HUES6 (cell line): Measurements from ENCODE around the gene HOXC10.
A peak's percentile ranks its signal among the peaks of the same experiment; 100 is the strongest.

ENCODE experiments used
- H3K27ac ChIP-seq: 2 replicates; pipeline ENCODE4 v1.7.0; 2013; ENCODE audit warnings: low read depth, mild to moderate bottlenecking, low read length, inconsistent platforms
- H3K27me3 ChIP-seq: 2 replicates; pipeline ENCODE4 v1.6.1; 2013; ENCODE audit warnings: low read length; ENCODE audit not compliant: control insufficient read depth, insufficient read depth
- H3K36me3 ChIP-seq: 2 replicates; pipeline ENCODE4 v1.6.1; 2013; ENCODE audit warnings: low read length; ENCODE audit not compliant: control insufficient read depth, insufficient read depth
- H3K4me1 ChIP-seq: 2 replicates; pipeline ENCODE4 v1.6.1; 2013; ENCODE audit warnings: low read length; ENCODE audit not compliant: control insufficient read depth, insufficient read depth
- H3K4me3 ChIP-seq: 2 replicates; pipeline ENCODE4 v1.5.1; 2013; ENCODE audit warnings: low read depth, low read length
- H3K9ac ChIP-seq: one replicate; pipeline ENCODE4 v1.6.1; 2013; ENCODE audit warnings: mild to moderate bottlenecking, low read length
- H3K9me3 ChIP-seq: 2 replicates; pipeline ENCODE4 v1.6.1; 2013; ENCODE audit warnings: low read depth, low read length; ENCODE audit not compliant: control insufficient read depth, insufficient read depth

Gene HOXC10

DNA sequence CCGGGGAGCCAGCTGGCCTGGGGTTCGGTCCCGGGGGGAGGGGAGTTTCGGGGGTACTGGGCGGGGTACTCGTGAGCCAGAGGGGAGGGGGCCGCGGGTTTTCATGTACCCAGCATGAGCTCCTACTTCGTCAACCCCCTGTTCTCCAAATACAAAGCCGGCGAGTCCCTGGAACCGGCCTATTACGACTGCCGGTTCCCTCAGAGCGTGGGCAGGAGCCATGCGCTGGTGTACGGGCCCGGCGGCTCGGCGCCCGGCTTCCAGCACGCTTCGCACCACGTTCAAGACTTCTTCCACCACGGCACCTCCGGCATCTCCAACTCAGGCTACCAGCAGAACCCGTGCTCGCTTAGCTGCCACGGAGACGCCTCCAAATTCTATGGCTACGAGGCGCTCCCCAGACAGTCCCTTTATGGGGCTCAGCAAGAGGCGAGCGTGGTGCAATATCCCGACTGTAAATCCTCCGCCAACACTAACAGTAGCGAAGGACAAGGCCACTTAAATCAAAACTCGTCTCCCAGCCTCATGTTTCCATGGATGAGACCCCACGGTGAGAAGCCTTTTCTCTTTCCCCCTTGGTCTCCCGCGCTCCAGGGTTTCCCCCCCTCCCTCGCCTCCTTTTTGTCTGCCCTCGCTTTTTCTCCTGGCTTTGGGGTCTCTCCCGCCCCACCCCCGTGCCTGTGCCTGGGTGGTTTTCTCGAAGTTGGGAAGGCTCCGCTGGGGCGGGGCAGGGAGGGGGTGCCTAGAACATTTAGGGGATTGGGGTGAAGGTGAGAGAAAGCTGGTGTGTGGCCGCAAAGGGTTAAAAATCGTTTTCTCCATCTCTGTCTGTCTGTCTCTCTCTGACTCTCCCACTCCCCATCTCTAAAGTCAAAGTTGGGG is 24.5 kb downstream of the HOXC10 start:
- no peaks in the 10 kb centered on the region for H3K9me3 ChIP-seq
- peaks cover 3% of the 10 kb centered on the region; the same call in 1 of the 2 replicates for H3K4me1 ChIP-seq
- no peaks in the 10 kb centered on the region for H3K36me3 ChIP-seq
- peak overlapping the region; percentile 91 for H3K9ac ChIP-seq
- peak overlapping the region; percentile 48 for H3K4me3 ChIP-seq
- H3K27me3 ChIP-seq: peaks cover 100% of the 10 kb centered on the region
- no peak overlapping the region for H3K27ac ChIP-seq

DNA sequence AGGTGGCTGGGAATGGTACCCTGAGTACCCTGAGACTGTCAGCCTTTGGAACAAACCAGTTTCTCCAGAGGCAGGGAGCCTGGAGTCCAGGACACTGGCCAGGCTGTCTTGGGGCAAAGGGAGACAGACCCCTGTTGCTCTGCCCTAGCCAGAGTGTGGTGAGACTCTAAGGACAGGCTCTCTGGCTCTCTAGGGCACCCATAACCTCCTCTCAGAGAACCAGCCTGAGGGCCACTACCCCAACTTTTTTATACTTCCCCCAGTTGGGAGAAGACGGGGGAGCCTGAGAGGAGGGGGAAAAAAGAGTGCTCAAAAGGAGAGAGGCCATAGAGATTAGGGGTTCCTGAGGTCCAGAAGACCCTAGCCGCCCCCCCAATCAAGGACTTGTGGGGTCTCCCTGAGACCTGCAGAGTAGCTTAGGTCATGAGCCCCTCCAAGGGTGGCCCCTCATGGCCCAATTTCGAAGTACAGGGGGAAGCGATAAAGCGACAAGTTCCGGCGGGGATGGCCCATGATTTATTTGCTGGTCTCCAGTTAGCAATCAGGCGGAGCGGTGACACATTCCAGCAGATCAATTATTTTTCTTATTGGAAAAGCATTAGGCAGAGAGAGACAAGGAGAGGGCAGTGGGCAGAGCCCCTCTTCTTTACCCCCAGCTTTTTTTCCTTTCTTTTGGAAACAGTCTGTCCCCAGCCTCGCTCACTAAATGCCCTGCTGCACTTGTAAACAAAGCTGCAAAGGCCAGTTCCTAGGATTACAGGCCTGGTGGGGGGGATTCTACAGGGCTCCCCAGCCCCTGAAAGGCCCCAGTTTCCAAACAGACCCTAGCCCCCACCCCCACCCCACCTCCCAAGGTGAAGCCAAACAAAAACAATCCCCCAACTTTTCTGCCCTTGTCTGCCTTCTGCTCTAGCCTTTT is 25.4 kb downstream of the HOXC10 start:
- peaks cover 3% of the 10 kb centered on the region; the same call in 1 of the 2 replicates for H3K4me1 ChIP-seq
- no peaks in the 10 kb centered on the region for H3K9me3 ChIP-seq
- no peak overlapping the region for H3K27ac ChIP-seq
- H3K9ac ChIP-seq: peak overlapping the region; percentile 91
- peak overlapping the region; percentile 48; the same call in 1 of the 2 replicates for H3K4me3 ChIP-seq
- H3K36me3 ChIP-seq: no peaks in the 10 kb centered on the region
- H3K27me3 ChIP-seq: peaks cover 100% of the 10 kb centered on the region

DNA sequence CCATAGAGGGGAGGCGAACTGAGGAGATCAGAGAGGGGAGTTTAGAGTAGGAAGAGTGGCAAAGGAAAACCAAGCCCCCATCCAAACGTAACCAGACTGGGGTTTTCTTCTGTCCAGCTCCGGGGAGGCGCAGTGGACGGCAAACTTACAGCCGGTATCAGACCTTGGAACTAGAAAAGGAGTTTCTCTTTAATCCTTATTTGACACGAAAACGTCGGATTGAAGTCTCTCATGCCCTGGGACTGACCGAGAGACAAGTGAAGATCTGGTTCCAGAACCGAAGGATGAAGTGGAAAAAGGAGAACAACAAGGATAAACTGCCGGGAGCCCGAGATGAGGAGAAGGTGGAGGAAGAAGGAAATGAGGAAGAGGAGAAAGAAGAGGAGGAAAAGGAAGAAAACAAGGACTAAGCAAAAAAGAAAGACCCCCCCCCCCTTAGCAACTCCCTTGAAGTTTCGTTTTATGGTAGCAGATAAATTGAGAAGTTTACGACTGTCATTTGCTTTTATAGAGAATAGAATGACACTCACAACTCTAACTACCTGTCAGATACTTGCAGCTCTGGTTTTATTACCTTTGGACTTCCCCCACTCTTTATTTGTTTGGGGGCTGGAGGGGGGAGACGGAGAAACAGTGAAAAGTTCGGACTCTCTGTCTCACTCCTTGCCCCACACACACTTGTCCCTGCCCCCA is 26.2 kb downstream of the HOXC10 start:
- H3K4me3 ChIP-seq: peak overlapping the region; percentile 48; the same call in 1 of the 2 replicates
- no peak overlapping the region for H3K27ac ChIP-seq
- no peaks in the 10 kb centered on the region for H3K36me3 ChIP-seq
- H3K27me3 ChIP-seq: peaks cover 100% of the 10 kb centered on the region
- H3K9me3 ChIP-seq: no peaks in the 10 kb centered on the region
- H3K9ac ChIP-seq: peak overlapping the region; percentile 91
- H3K4me1 ChIP-seq: peaks cover 2% of the 10 kb centered on the region; the same call in 1 of the 2 replicates

DNA sequence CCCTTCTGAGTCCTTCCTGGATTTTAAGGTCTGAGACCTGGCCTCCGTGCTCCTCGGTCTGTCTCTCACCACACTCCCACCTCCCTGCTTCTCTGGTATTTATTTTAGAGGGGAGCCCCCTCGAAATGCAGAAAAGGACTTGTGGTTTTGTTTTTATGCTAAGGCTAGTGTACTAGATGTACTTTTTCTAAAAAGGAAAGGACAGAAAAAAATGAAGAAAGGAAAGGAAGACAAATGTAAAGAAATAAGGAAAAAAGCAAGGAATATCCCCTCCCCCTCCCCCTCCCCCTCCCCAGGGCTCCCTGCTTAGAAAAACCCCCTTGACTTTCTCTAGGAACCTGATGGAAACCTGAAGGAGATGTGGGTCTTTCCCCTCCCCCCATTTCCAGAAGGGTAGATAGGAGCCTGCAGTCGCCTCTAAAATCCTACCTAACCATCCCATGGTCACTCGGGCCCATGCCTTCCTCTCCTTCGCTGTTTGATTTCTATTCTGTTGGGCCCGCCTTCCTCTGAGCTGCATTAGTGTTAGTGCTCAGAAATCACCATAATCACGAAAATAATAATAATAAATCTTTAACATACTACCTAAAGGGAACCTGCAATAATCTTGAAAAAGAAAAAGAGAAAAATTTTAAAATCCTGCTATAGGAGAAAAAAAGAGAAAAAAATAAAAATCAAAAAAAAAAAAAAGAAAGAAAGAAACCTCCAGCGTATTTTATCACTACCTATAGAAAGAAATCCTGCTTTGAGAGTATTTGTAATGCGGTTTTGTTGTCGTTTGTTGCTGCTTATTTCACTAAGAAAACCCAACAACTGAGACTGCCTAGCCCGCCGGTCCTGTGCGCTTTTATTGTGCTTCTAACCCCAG is 27.0 kb downstream of the HOXC10 start:
- H3K27ac ChIP-seq: no peak overlapping the region
- no peaks in the 10 kb centered on the region for H3K9me3 ChIP-seq
- H3K4me3 ChIP-seq: peak overlapping the region; percentile 48; the same call in 1 of the 2 replicates
- peak overlapping the region; percentile 62 for H3K9ac ChIP-seq
- H3K4me1 ChIP-seq: peaks cover 2% of the 10 kb centered on the region; the same call in 1 of the 2 replicates
- peaks cover 100% of the 10 kb centered on the region for H3K27me3 ChIP-seq
- H3K36me3 ChIP-seq: no peaks in the 10 kb centered on the region

DNA sequence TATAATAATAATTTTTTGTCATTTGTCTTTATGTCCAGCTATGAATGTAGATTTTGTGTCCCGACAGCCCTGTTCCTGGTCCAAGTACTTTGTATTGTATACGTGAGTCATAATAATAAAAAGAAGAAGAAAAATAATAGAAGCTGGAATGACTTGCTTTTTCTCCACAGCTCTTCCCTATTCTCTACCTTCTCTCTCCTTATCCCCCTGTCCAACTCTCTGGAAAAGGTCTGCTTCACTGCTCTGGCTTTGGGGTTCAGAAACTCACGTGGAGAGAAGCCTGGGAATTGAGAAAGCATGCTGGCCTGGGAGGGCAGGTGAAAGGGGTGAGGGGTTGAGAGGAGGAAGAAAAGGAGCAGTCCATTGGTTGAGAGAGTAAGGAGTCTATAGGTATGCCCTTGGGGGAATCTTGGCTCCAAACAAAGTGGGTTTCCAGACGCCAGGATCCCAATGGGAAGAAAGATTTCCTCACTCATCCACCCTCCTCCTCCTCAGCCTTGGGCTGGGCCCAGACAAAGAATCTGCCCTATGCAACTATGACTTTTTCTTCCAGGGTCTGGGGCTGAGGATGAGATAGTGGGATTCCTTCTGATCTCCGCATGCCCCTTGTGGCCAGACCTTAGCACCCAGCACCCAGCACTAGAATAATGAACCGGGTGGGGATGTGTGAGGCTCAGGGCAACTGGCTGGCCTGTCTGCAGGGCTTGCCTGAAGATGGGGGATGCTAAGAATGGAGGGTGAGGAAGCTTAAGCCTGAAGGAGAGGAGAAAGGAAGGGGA is 27.9 kb downstream of the HOXC10 start:
- Histone ChIP-seq H3K4me3 (no peak overlapping the region), H3K36me3 (no peaks in the 10 kb centered on the region), H3K4me1 (peaks cover 7% of the 10 kb centered on the region), H3K9me3 (no peaks in the 10 kb centered on the region), H3K9ac (peak overlapping the region; percentile 65), H3K27me3 (peaks cover 100% of the 10 kb centered on the region), H3K27ac (no peak overlapping the region)

DNA sequence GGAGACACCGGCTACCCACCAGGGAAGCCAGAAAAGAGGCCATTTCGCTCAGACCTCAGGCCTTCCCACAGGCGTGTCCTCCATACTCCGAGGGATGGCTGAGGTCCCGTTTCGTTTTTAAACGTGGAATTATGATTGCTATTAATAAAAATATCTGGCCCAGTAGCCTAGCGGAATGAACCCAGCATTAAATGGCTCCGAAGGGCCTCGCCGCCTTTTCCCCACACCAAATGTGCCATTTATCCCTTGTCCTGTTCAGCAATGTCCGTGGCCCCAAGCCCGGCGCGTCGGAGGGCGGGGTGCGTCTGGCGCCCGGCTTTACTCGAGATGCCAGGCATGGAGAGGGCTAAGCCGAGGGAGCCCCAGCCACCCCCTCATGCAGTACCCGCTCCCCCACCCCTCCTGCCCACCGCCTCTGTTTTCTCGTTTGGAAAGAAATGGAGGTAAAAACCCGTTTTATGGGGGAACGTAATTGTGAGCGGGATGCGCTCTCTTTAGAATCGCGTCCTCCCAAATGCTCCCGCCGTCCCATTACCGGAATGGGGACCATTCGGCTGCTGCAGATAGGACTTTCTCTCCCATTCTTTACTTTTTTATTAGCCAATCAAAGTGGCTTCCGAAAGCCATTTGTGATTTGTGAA is 29.6 kb downstream of the HOXC10 start:
- Histone ChIP-seq H3K9me3 (no peaks in the 10 kb centered on the region), H3K36me3 (no peaks in the 10 kb centered on the region), H3K27me3 (peaks cover 100% of the 10 kb centered on the region), H3K27ac (no peak overlapping the region), H3K9ac (peak overlapping the region; percentile 58), H3K4me1 (peaks cover 15% of the 10 kb centered on the region), H3K4me3 (no peak overlapping the region)

DNA sequence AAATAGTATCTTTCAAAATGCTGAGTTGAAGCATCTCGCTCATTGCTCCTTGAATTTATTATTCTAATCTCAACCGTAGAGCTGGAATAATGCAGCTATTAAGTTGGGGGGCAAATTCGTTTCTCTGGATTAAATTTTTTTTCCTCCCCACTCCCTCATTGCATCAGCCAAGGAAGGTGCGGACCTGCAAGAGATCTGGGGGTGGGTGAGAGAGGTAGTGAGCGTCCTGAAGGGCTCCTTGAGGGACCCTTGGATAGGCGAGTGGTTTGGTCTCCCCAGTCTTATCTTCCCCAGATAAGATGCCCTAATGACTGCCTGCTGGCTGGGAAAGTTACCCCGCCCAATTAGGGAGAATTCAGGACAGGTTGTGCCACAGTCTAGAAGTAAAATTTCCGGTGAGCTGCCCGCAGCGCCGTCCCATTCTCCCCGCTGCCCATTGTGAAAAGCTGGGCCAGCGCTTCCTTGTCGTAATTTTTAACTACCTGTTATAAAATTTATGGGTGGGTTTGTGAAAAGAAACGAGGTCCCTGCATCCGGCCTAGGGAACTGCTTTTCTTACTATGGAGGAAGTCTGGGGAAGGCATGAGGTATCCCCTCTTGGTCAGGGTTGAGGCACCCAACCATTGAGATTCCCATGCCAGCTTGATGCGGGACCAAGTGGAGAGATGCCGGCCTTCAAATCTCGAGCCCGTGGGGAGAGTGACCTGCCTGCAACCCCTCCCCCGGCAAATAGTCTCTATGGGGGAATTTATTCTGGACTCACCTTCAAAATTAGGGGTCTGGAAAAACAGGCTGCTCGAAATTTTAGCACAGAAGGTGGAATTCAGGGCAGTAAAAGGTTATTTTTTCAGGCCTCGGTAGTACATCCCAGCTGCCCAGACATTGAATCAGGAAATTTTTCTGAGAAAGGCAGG is 30.3 kb downstream of the HOXC10 start:
- H3K4me1 ChIP-seq: peaks cover 19% of the 10 kb centered on the region
- H3K4me3 ChIP-seq: no peak overlapping the region; the same call in 1 of the 2 replicates
- H3K9me3 ChIP-seq: no peaks in the 10 kb centered on the region
- no peak overlapping the region for H3K27ac ChIP-seq
- no peaks in the 10 kb centered on the region for H3K36me3 ChIP-seq
- peak overlapping the region; percentile 67 for H3K9ac ChIP-seq
- H3K27me3 ChIP-seq: peaks cover 100% of the 10 kb centered on the region

DNA sequence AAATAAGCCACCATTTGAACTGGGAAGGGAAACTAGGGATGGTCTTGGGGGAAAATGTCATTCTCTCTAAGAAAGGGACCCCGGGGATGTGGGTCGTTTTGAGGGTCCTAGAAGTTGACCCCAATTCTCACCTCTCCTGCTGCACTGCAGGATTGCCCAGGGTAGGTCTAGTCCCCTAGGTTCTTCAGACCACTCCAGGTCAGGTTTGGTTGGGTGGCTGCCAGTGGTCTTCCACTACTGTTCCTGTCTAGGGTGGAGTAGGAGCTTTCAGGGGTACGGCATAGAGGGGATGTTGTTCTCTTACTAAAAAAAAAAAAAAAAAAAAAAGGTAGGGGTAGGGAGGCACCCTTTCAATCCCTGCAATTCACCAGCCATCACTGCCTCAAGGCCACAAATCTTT is 31.1 kb downstream of the HOXC10 start:
- Histone ChIP-seq H3K4me3 (peak overlapping the region; percentile 26; the same call in 1 of the 2 replicates), H3K36me3 (no peaks in the 10 kb centered on the region), H3K9ac (peak overlapping the region; percentile 67), H3K27ac (no peak overlapping the region), H3K27me3 (peaks cover 100% of the 10 kb centered on the region), H3K4me1 (peaks cover 19% of the 10 kb centered on the region), H3K9me3 (no peaks in the 10 kb centered on the region)
